GM12878 (cell line): ENCODE measurements around the gene TUBB4B. TPM values are rescaled to one million over a fixed set of nuclear protein-coding genes. Genes with fewer than 3 reads are reported as not detected.

ENCODE experiments used
- ATAC-seq: fragments of 200-7000 bp; cut with Tn5 transposase; 3 replicates; pipeline ENCODE4 v1.9.1; 2020; ENCODE audit warnings: mild to moderate bottlenecking, moderate library complexity
- BruUV-seq: library from RNA; stranded (reverse); fragments of 400-500 nt; replicated peaks from 2 replicates; lab custom pipeline; 2021; lab: Mats Ljungman, UMichigan
- CTCF ChIA-PET: fragments of 300-600 bp; sonication (Branson Sonifier 250); formaldehyde crosslinking; extraction: SDS; loops from one replicate; lab custom pipeline; 2021; ENCODE audit warnings: inconsistent platforms; lab: Yijun Ruan, JAX
- POLR2A ChIA-PET: fragments of 350-600 bp; formaldehyde crosslinking; extraction: SDS; loops from one replicate; lab custom pipeline; 2021; ENCODE audit warnings: inconsistent platforms; lab: Charles Lee
- RAD21 ChIA-PET: fragments of 300-600 bp; sonication (Branson Sonifier 250); formaldehyde crosslinking; loops from one replicate; lab custom pipeline; 2023; ENCODE audit warnings: antibody characterized with exemption; ENCODE audit not compliant: unreplicated experiment; lab: Charles Lee
- SMC1A ChIA-PET: fragments of 300-600 bp; sonication (Branson Sonifier 250); formaldehyde crosslinking; loops from one replicate; lab custom pipeline; 2023; ENCODE audit not compliant: unreplicated experiment, uncharacterized antibody; lab: Charles Lee
- DNase-seq: peaks from one replicate; pipeline ENCODE4 v3.0.0-alpha.2; 2011; ENCODE audit warnings: low read depth, low spot score
- FAIRE-seq: peaks from 3 replicates; lab custom pipeline; 2011; peaks lifted over from hg19 to GRCh38; lab: Jason Lieb, UNC
- H2AFZ ChIP-seq: 2 replicates; pipeline ENCODE4 v1.6.0; 2011; ENCODE audit warnings: low read depth, low read length, control low read depth; ENCODE audit not compliant: control insufficient read depth
- H3K27ac ChIP-seq: 2 replicates; pipeline ENCODE4 v1.5.1; 2011; ENCODE audit warnings: control low read depth; ENCODE audit not compliant: control insufficient read depth, insufficient read depth
- H3K27me3 ChIP-seq, 2 experiments: replicated peaks in 1 of 2; 2 replicates each; pipeline versions ENCODE4 v1.6.0 to v1.6.1; 2011; ENCODE audit warnings: low read length in 1 of 2; ENCODE audit not compliant: control insufficient read depth in 2 of 2, insufficient read depth in 2 of 2
- H3K36me3 ChIP-seq, 2 experiments: 2 replicates each; pipeline ENCODE4 v1.5.1; 2011; ENCODE audit warnings: low read length in 1 of 2; ENCODE audit not compliant: control insufficient read depth in 2 of 2, insufficient read depth in 2 of 2
- H3K4me1 ChIP-seq: 2 replicates; pipeline ENCODE4 v1.6.1; 2011; ENCODE audit warnings: mild to moderate bottlenecking, low read length, moderate library complexity, mixed read lengths; ENCODE audit not compliant: control insufficient read depth, insufficient read depth
- H3K4me2 ChIP-seq: 2 replicates; pipeline ENCODE4 v1.6.0; 2011; ENCODE audit warnings: control low read depth; ENCODE audit not compliant: control insufficient read depth, insufficient read depth
- H3K4me3 ChIP-seq: fragments of 200-600 bp; sonication (generic); 2 replicates; pipeline ENCODE4 v1.5.1; 2016
- H3K79me2 ChIP-seq: 2 replicates; pipeline ENCODE4 v1.6.0; 2011; ENCODE audit warnings: low read length; ENCODE audit not compliant: control insufficient read depth, insufficient read depth
- H3K9ac ChIP-seq: 2 replicates; pipeline ENCODE4 v1.8.0; 2011; ENCODE audit warnings: low read length, control low read depth, mixed read lengths; ENCODE audit not compliant: control insufficient read depth, insufficient read depth
- H3K9me3 ChIP-seq: replicated peaks from 3 replicates; pipeline ENCODE4 v1.5.1; 2011; ENCODE audit warnings: mild to moderate bottlenecking, low read length; ENCODE audit not compliant: control insufficient read depth, insufficient read depth
- H4K20me1 ChIP-seq: 2 replicates; pipeline ENCODE4 v1.6.0; 2011; ENCODE audit not compliant: control insufficient read depth, insufficient read depth
- CBX5 ChIP-seq: sonication (generic); IDR thresholded peaks from 2 replicates; pipeline ENCODE4 v1.6.1; 2016; ENCODE audit warnings: low read depth, moderate library complexity, mild to moderate bottlenecking, inconsistent platforms
- CHD2 ChIP-seq: IDR thresholded peaks from 2 replicates; pipeline ENCODE4 v1.6.1; 2011; ENCODE audit warnings: low read depth, low read length, improper control_type of control experiment, borderline replicate concordance
- NFYA ChIP-seq: IDR thresholded peaks from 2 replicates; pipeline ENCODE4 v1.6.1; 2011; ENCODE audit warnings: low read depth, mild to moderate bottlenecking, low read length, improper control_type of control experiment, borderline replicate concordance
- POLR2A ChIP-seq: IDR thresholded peaks from 2 replicates; pipeline ENCODE4 v1.6.1; 2011; ENCODE audit warnings: low read depth, mild to moderate bottlenecking, low read length
- ZNF274 ChIP-seq: IDR thresholded peaks from one replicate; pipeline ENCODE4 v1.8.0; 2011; ENCODE audit not compliant: insufficient read length, insufficient read depth
- WGBS: methylation state at CpG from one replicate; pipeline ENCODE4 v1.1.6; 2016; ENCODE audit warnings: low lambda C conversion rate; ENCODE audit not compliant: insufficient replicate concordance, insufficient coverage; ENCODE audit errors: missing lambda C conversion rate; 5-methylcytosine and 5-hydroxymethylcytosine counted together
- in situ Hi-C: fragments of 300-500 bp; cut with MboI; formaldehyde crosslinking; loops from 9 replicates; pipeline ENCODE4 v1.14.3; 2018; ENCODE audit warnings: mixed read lengths
- intact Hi-C: fragments of 100-400 bp; cut with micrococcal nuclease; formaldehyde crosslinking; loops from one replicate; pipeline ENCODE4 v1.14.2; 2022; ENCODE audit not compliant: unreplicated experiment
- polyA plus RNA-seq, 11 experiments: library from polyadenylated mRNA; depleted of rRNA in 4 of 11; unstranded in 6 of 11; stranded (reverse) in 5 of 11; fragments of >200 nt; fragmentation: Nextera tagmentation in 4 of 11; fragmentation: Illumina TruSeq in 1 of 11; extraction: Ambion mirVana in 4 of 11; extraction: Trizol in 1 of 11; gene quantifications; 1 replicate in 1 of 11; 2 replicates in 10 of 11; pipeline versions ENCODE4 v1.2.1 to v1.2.3, GENCODE V29; 2011 to 2016; ENCODE audit warnings: inconsistent platforms in 2 of 11, missing spikeins in 2 of 11, low read depth in 1 of 11
- total RNA-seq, 4 experiments: library from RNA; depleted of rRNA in 3 of 4; stranded (reverse); fragments of >200 nt in 3 of 4; fragmentation: Illumina TruSeq in 1 of 4; extraction: Trizol in 1 of 4; gene quantifications; 2 replicates each; pipeline versions ENCODE4 v1.2.1 to v1.2.3, GENCODE V29; 2013 to 2021
- TF ChIP-seq, protein P1 (sequence below): IDR thresholded peaks from 2 replicates; pipeline ENCODE4 v1.6.1; 2012; ENCODE audit warnings: low read depth, low read length, improper control_type of control experiment

TUBB4B gene
- total and polyA plus RNA-seq, 10 of the 15 experiments (the other 5 are each of a cell fraction or from before 2014, with no cell fraction given): 23.0 to 532 (median 254) TPM

DNA sequence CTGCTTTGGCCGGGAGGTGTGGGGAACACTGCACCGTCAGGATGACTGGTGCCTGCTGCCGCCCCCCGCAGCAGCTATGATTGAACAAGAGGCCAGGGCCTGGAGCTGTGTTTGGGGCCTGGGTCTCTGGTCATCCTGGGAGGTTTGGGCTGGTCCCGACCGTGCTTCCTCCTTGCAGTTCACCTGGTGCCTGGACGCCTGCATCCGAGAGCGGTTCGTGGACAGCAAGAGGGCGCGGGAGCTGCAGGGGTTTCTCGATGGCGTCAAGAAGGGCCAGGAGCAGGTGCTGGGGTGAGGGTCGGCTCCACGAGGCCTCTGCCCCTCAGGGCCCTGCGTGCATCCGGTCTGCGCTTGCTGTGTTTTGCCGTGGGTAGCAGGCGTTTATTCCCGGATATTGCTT lies 23.0 kb downstream of the TUBB4B start:
- in situ Hi-C loops: no loop called here
- Histone ChIP-seq H3K4me2 (no peak overlapping the region), H3K4me3 (no peak overlapping the region), H3K9me3 (no peaks in the 10 kb centered on the region), H2AFZ (no peak overlapping the region), H3K4me1 (peaks cover 11% of the 10 kb centered on the region), H3K27ac (no peak overlapping the region), H3K36me3 (peaks cover 2 to 14% of the 10 kb centered on the region in 2 experiments), H3K27me3 (no peaks in the 10 kb centered on the region), H3K79me2 (0 out of 2 replicates have a peak, but pooled peaks cover 2% of the 10 kb centered on the region), H4K20me1 (no peaks in the 10 kb centered on the region), H3K9ac (no peak overlapping the region)
- intact Hi-C loops: no loop called here
- ATAC-seq (no peak), FAIRE-seq (no peak), DNase-seq (no peak)
- ChIA-PET RAD21 (no interaction called here), SMC1A (no interaction called here), POLR2A (no interaction called here), CTCF (interaction anchor here (1.8 kb wide), 1 partner anchor 8 kb away, joined by 5 read pairs; no protein-coding TSS in a partner anchor)
- BruUV-seq: no TSS peak
- 98% methylated on average over 22 of the region's 22 CpGs for WGBS
- TF ChIP-seq, protein P1, sequence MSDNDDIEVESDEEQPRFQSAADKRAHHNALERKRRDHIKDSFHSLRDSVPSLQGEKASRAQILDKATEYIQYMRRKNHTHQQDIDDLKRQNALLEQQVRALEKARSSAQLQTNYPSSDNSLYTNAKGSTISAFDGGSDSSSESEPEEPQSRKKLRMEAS: no peak
- TF ChIP-seq CHD2: no peak
- no peak for TF ChIP-seq CBX5
- TF ChIP-seq NFYA: no peak

DNA sequence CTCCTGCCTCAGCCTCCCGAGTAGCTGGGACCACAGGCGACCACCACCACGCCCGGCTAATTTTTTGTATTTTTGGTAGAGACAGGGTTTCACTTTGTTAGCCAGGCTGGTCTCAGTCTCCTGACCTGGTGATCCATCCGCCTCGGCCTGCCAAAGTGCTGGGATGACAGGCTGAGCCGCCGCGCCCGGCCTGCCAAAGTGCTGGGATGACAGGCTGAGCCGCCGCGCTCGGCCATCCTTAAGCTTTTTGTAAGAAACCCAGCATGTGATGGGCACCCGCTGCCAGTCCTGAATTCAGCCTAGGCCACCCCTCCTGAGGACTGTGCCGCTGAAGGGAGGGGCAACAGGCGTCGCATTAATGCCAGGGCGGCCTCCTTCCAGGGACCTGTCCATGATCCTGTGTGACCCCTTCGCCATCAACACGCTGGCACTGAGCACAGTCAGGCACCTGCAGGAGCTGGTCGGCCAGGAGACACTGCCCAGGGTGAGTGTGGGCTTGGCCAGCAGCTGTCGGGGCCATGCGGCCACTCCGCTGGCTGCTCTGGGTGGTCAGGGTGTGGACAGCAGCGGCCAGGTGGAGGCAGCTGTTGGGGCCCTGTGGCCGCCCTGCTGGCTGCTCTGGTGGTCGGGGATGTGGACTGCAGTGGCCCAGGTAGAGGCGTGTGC lies 24.5 kb downstream of the TUBB4B start:
- Histone ChIP-seq H3K4me2 (no peak overlapping the region), H2AFZ (no peak overlapping the region), H4K20me1 (no peaks in the 10 kb centered on the region), H3K79me2 (0 out of 2 replicates have a peak, but pooled peaks cover 2% of the 10 kb centered on the region), H3K27ac (no peak overlapping the region), H3K9me3 (no peaks in the 10 kb centered on the region), H3K4me1 (peaks cover 17% of the 10 kb centered on the region), H3K4me3 (no peak overlapping the region), H3K9ac (no peak overlapping the region), H3K27me3 (no peaks in the 10 kb centered on the region)
- ChIA-PET RAD21 (no interaction called here), SMC1A (no interaction called here), POLR2A (no interaction called here), CTCF (interaction anchor here (0.7 to 1.8 kb wide), 2 partner anchors 9 to 25 kb away, joined by 4 to 5 read pairs; no protein-coding TSS in a partner anchor)
- ATAC-seq (no peak), FAIRE-seq (no peak), DNase-seq (no peak)
- in situ Hi-C loops: no loop called here
- 96% methylated on average over 28 of the region's 29 CpGs for WGBS
- BruUV-seq: no TSS peak
- intact Hi-C loops: no loop called here
- TF ChIP-seq POLR2A: peak; percentile 44; the same call in 1 of the 2 replicates
- no peak for TF ChIP-seq ZNF274
- TF ChIP-seq, all 136 proteins: peak for 1
- peaks cover 3 to 14% of the 10 kb centered on the region in 2 experiments; a peak in 3 of 4 replicates for H3K36me3 ChIP-seq
